HG02763 (cell line): ENCODE measurements around the gene NFATC4.

ENCODE experiments used
- ATAC-seq: cut with Tn5 transposase; IDR thresholded peaks from one replicate; pipeline ENCODE4 v1.9.1; 2021; ENCODE audit warnings: mild to moderate bottlenecking, moderate library complexity; ENCODE audit not compliant: unreplicated experiment

NFATC4 gene

GRCh38 chr14:24426912-24427536, 59.0 kb downstream of the NFATC4 start:
- ATAC-seq: no peak

- ATAC-seq: no peak
Observed at GRCh38 chr14:24427537-24428508, 59.8 kb downstream of the NFATC4 start.

GRCh38 chr14:24428628-24429394, 60.8 kb downstream of the NFATC4 start:
- ATAC-seq: no peak
